ENCODE results near the gene GLIS1. TPM values are rescaled to one million over a fixed set of nuclear protein-coding genes. Genes with fewer than 3 reads are reported as not detected.

Gene GLIS1
- total and polyA plus RNA-seq, 2 donors (not counting 3 experiments of a cell fraction or from before 2014, with no cell fraction given) = not detected

- H3K27ac ChIP-seq (ENCODE audit: insufficient read depth, low read depth, low read length) = no peak overlapping the region
- no peak overlapping the region for H3K4me3 ChIP-seq (replicated peaks in 1 of 3; ENCODE audit: insufficient read depth in 1 of 3, low read depth in 1 of 3, low read length in 3 of 3)
- DNase-seq (ENCODE audit: low read depth, low spot score) = no peak
- ChIA-PET CTCF (interaction anchor here (1.3 kb wide), 1 partner anchor 10 kb away, joined by 3 read pairs; no protein-coding TSS in a partner anchor), POLR2A (no interaction called here)
- no peaks in the 10 kb centered on the region for H3K27me3 ChIP-seq (ENCODE audit: control insufficient read depth in 2 of 2, insufficient read depth in 2 of 2, low read length in 2 of 2)
- no peaks in the 10 kb centered on the region for H3K79me2 ChIP-seq (ENCODE audit: control insufficient read depth, insufficient read depth, low read length)
- no peaks in the 10 kb centered on the region for H4K20me1 ChIP-seq (replicated peaks; ENCODE audit: control insufficient read depth, extremely low read depth, insufficient read depth, low read length)
- dilution Hi-C loops (cut with MboI; ENCODE audit: extremely low pct_ligation_motif_present, low sequenced_read_pairs) (no loop called here), intact Hi-C loops (cut with micrococcal nuclease) (no loop called here)
- H3K4me1 ChIP-seq (ENCODE audit: control insufficient read depth, extremely low read depth, insufficient read depth, low read length) = no peaks in the 10 kb centered on the region
- BruUV-seq (replicated peaks) = no TSS peak
- FAIRE-seq = no peak
- TF ChIP-seq POLR2A (IDR thresholded peaks at IDR 0.05; ENCODE audit: low read depth, low read length) = no peak
- TF ChIP-seq JUN (IDR thresholded peaks at IDR 0.05; ENCODE audit: borderline replicate concordance, insufficient read depth, insufficient read length, low read depth) = no peak
- no peak for TF ChIP-seq MYC (IDR thresholded peaks at IDR 0.05; ENCODE audit: low read depth, low read length)
- no peak for TF ChIP-seq POLR2AphosphoS5 (IDR thresholded peaks at IDR 0.05; ENCODE audit: insufficient read depth, low read depth, low read length)
- TF ChIP-seq GATA2 (IDR thresholded peaks at IDR 0.05; ENCODE audit: insufficient read depth, insufficient read length, low read depth, low read length) = no peak
- TF ChIP-seq FOS (IDR thresholded peaks at IDR 0.05; ENCODE audit: borderline replicate concordance, insufficient read depth, low read length) = no peak
- TF ChIP-seq EZH2 (IDR thresholded peaks at IDR 0.05; ENCODE audit: borderline replicate concordance, low read depth, low read length, severe bottlenecking) = no peak
- TF ChIP-seq, protein P1, sequence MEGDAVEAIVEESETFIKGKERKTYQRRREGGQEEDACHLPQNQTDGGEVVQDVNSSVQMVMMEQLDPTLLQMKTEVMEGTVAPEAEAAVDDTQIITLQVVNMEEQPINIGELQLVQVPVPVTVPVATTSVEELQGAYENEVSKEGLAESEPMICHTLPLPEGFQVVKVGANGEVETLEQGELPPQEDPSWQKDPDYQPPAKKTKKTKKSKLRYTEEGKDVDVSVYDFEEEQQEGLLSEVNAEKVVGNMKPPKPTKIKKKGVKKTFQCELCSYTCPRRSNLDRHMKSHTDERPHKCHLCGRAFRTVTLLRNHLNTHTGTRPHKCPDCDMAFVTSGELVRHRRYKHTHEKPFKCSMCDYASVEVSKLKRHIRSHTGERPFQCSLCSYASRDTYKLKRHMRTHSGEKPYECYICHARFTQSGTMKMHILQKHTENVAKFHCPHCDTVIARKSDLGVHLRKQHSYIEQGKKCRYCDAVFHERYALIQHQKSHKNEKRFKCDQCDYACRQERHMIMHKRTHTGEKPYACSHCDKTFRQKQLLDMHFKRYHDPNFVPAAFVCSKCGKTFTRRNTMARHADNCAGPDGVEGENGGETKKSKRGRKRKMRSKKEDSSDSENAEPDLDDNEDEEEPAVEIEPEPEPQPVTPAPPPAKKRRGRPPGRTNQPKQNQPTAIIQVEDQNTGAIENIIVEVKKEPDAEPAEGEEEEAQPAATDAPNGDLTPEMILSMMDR (IDR thresholded peaks at IDR 0.05; ENCODE audit: extremely low read depth in 1 of 2, insufficient read depth in 1 of 2, low read depth in 1 of 2, low read length in 2 of 2) = no peak
- H3K9ac ChIP-seq (replicated peaks; ENCODE audit: extremely low read depth, insufficient read depth, low read length) = no peak overlapping the region
- H3K9me3 ChIP-seq (replicated peaks; ENCODE audit: control insufficient read depth, insufficient read depth, low read length) = no peaks in the 10 kb centered on the region
- no peaks in the 10 kb centered on the region for H3K36me3 ChIP-seq (ENCODE audit: control insufficient read depth in 2 of 2, extremely low read depth in 1 of 2, insufficient read depth in 2 of 2, low read length in 2 of 2)
- H3K4me2 ChIP-seq (ENCODE audit: insufficient read depth, low read length) = no peak overlapping the region
- H2AFZ ChIP-seq (ENCODE audit: low read depth, low read length) = no peak overlapping the region
- no peaks in the 10 kb centered on the region for H3K9me1 ChIP-seq (replicated peaks; ENCODE audit: control insufficient read depth, extremely low read depth, insufficient read depth, low read length)
Observed at GRCh38 chr1:53601031-53601745, 137.8 kb downstream of the GLIS1 start.
